Loucy (cell line): ENCODE data around the gene PIM3.
"Not testable (repeated sequence)": the region's sequence is repeated elsewhere in the genome, so short reads cannot be mapped to it uniquely, and the experiment has no call there.

Experiments
- H2AFZ ChIP-seq: fragments of 200-600 bp; sonication (generic); 2 replicates; pipeline ENCODE4 v1.6.0; 2016; ENCODE audit warnings: antibody characterized with exemption, mild to moderate bottlenecking, low read length, moderate library complexity
- H3F3A ChIP-seq: fragments of 200-600 bp; 2 replicates; pipeline ENCODE4 v1.6.0; 2016; ENCODE audit warnings: antibody characterized with exemption, low read depth, mild to moderate bottlenecking
- H3K27me3 ChIP-seq: fragments of 200-600 bp; sonication (generic); 2 replicates; pipeline ENCODE4 v1.6.1; 2014; ENCODE audit warnings: low read length, mild to moderate bottlenecking; ENCODE audit not compliant: insufficient read depth, poor library complexity, severe bottlenecking
- H3K36me3 ChIP-seq: fragments of 200-600 bp; sonication (generic); 2 replicates; pipeline ENCODE4 v1.6.1; 2016; ENCODE audit warnings: low read length; ENCODE audit not compliant: insufficient read depth
- H3K4me1 ChIP-seq: fragments of 200-600 bp; sonication (generic); 2 replicates; pipeline ENCODE4 v1.5.1; 2014; ENCODE audit warnings: low read length, mild to moderate bottlenecking; ENCODE audit not compliant: insufficient read depth, poor library complexity, severe bottlenecking
- H3K4me2 ChIP-seq: fragments of 200-600 bp; sonication (generic); 2 replicates; pipeline ENCODE4 v1.6.0; 2014; ENCODE audit warnings: antibody characterized with exemption, low read length, low read depth, mild to moderate bottlenecking; ENCODE audit not compliant: poor library complexity, severe bottlenecking
- H3K4me3 ChIP-seq: fragments of 200-600 bp; sonication (generic); 2 replicates; pipeline ENCODE4 v1.5.1; 2014; ENCODE audit warnings: low read length, mild to moderate bottlenecking, mixed read lengths; ENCODE audit not compliant: poor library complexity, severe bottlenecking
- H3K79me2 ChIP-seq: fragments of 200-600 bp; sonication (generic); 2 replicates; pipeline ENCODE4 v1.6.1; 2014; ENCODE audit warnings: low read length; ENCODE audit not compliant: insufficient read depth
- H3K9ac ChIP-seq: fragments of 200-600 bp; sonication (generic); 2 replicates; pipeline ENCODE4 v1.6.0; 2014; ENCODE audit warnings: mild to moderate bottlenecking, low read depth, low read length, moderate library complexity; ENCODE audit not compliant: poor library complexity, severe bottlenecking
- H3K9me2 ChIP-seq: fragments of 200-600 bp; sonication (generic); replicated peaks from 2 replicates; pipeline ENCODE4 v1.6.1; 2016; ENCODE audit warnings: low read depth, low read length, mixed read lengths
- H3K9me3 ChIP-seq: fragments of 200-600 bp; sonication (generic); 2 replicates; pipeline ENCODE4 v1.6.1; 2014; ENCODE audit warnings: mild to moderate bottlenecking, antibody characterized with exemption, low read length, low read depth; ENCODE audit not compliant: insufficient read depth
- H4K20me1 ChIP-seq: fragments of 200-600 bp; sonication (generic); 2 replicates; pipeline ENCODE4 v1.6.0; 2014; ENCODE audit warnings: antibody characterized with exemption, low read length, mild to moderate bottlenecking; ENCODE audit not compliant: insufficient read depth, poor library complexity, severe bottlenecking
- EZH2phosphoT487 ChIP-seq: fragments of 200-600 bp; IDR thresholded peaks from 2 replicates; pipeline ENCODE4 v1.6.1; 2018; ENCODE audit warnings: antibody characterized with exemption, mild to moderate bottlenecking, moderate library complexity, borderline replicate concordance
- TF ChIP-seq, protein P1 (sequence below): fragments of 200-600 bp; sonication (generic); conservative IDR thresholded peaks from 2 replicates; pipeline ENCODE4 v1.5.1; 2014; ENCODE audit warnings: mild to moderate bottlenecking, antibody characterized with exemption, low read length

The PIM3 gene

DNA sequence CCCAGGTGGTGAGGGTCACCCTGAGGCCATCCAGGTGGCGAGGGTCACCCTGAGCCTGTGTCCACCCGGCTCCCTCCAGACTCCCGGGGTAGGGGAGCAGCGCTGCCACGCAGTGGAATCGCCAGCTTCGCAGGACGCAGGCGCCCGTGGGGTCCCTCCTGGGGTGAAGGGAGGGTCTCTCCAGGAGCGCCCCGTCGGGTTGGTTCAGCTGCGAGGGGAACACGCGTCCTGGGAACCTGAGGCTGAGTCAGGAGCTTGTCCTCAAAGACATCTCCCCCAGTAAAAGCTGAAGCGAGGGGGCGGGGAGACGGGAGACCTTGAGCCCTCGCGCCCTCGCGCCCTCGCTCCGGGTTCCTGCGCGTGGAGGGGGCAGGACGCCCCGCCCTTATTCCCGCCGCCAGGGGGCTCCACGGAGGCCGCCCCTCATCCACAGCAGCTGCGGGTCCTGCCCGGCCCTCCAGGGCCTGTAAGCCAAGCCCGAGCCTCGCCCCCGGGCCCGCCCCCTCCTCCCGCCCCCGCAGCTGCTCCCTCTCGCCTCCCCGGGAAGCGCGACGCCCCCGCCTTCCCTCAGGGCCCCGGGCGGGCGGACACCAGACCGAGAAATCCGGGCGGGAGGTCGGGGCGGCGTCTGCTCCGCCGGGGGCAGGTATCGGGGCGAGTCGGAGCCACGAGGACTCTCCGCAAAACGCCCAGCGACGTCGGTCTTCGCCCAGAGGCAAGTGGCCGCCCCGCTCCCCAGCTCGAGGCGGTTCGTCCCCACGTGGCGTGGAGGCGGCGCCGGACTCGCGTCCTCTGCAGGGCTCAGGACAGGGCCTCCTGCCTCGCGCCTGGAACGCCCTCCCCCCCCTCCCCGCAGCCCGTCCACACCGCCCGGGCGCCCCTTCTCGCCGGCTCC is 22.8 kb downstream of the PIM3 start:
- no peak overlapping the region for H3K4me2 ChIP-seq
- H3K27me3 ChIP-seq, result no peaks in the 10 kb centered on the region
- H3F3A ChIP-seq, result no peaks in the 10 kb centered on the region
- no peaks in the 10 kb centered on the region for H3K36me3 ChIP-seq
- no peaks in the 10 kb centered on the region for H3K79me2 ChIP-seq
- 0 out of 2 replicates have a peak, but pooled peaks cover 3% of the 10 kb centered on the region for H3K9me3 ChIP-seq
- H3K9ac ChIP-seq, result no peak overlapping the region
- H3K4me3 ChIP-seq, result no peak overlapping the region
- H3K9me2 ChIP-seq, result no peaks in the 10 kb centered on the region
- TF ChIP-seq EZH2phosphoT487, result no peak
- TF ChIP-seq, protein P1, sequence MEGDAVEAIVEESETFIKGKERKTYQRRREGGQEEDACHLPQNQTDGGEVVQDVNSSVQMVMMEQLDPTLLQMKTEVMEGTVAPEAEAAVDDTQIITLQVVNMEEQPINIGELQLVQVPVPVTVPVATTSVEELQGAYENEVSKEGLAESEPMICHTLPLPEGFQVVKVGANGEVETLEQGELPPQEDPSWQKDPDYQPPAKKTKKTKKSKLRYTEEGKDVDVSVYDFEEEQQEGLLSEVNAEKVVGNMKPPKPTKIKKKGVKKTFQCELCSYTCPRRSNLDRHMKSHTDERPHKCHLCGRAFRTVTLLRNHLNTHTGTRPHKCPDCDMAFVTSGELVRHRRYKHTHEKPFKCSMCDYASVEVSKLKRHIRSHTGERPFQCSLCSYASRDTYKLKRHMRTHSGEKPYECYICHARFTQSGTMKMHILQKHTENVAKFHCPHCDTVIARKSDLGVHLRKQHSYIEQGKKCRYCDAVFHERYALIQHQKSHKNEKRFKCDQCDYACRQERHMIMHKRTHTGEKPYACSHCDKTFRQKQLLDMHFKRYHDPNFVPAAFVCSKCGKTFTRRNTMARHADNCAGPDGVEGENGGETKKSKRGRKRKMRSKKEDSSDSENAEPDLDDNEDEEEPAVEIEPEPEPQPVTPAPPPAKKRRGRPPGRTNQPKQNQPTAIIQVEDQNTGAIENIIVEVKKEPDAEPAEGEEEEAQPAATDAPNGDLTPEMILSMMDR, result no peak
- no peaks in the 10 kb centered on the region for H3K4me1 ChIP-seq
- no peaks in the 10 kb centered on the region for H4K20me1 ChIP-seq
- H2AFZ ChIP-seq, result no peak overlapping the region

DNA sequence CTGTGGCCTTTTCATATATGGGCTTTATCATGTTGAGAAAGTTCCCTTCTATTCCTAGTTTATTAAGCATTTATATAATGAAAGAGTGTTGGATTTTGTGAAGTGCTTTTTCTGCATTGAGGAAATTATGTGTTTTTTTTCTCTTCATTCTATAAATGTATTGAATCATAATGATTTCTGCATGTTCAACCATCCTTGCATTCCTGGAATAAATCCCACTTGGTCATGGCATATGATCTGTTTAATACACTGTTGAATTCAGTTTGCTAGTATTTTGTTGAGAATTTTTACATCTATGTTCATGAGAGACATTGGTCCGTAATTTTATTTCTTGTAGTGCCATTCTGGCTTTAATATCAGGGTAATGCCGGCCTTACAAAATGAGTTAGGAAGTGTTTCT is 25.8 kb downstream of the PIM3 start:
- Histone ChIP-seq H3K9me2 (no peaks in the 10 kb centered on the region), H3F3A (no peaks in the 10 kb centered on the region), H3K4me2 (no peak overlapping the region), H3K4me1 (no peaks in the 10 kb centered on the region), H3K9me3 (peaks cover 5% of the 10 kb centered on the region; the same call in 1 of the 2 replicates), H3K27me3 (no peaks in the 10 kb centered on the region), H4K20me1 (no peaks in the 10 kb centered on the region), H3K9ac (no peak overlapping the region), H3K79me2 (no peaks in the 10 kb centered on the region), H2AFZ (no peak overlapping the region), H3K36me3 (no peaks in the 10 kb centered on the region), H3K4me3 (no peak overlapping the region)
- no peak for TF ChIP-seq EZH2phosphoT487
- TF ChIP-seq, protein P1, result no peak

DNA sequence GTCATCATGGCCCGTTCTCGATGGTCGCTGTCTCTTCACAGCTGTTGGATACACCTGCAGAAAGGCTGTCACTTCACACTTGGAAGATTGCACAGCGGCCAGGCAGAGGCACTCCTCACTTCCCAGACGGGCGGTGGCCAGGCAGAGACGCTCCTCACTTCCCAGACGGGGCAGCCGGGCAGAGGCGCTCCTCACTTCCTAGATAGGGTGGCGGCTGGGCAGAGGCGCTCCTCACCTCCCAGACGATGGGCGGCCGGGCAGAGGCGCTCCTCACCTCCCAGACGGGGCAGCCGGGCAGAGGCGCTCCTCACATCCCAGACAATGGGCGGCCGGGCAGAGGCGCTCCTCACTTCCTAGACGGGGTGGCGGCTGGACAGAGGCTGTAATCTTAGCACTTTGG is 29.3 kb downstream of the PIM3 start:
- H2AFZ ChIP-seq, H3K9ac ChIP-seq, H3K9me2 ChIP-seq, H3K4me1 ChIP-seq, H3K4me3 ChIP-seq, H3K4me2 ChIP-seq, H3K36me3 ChIP-seq, H4K20me1 ChIP-seq, H3F3A ChIP-seq, H3K79me2 ChIP-seq, H3K9me3 ChIP-seq, H3K27me3 ChIP-seq: not testable (repeated sequence)

DNA sequence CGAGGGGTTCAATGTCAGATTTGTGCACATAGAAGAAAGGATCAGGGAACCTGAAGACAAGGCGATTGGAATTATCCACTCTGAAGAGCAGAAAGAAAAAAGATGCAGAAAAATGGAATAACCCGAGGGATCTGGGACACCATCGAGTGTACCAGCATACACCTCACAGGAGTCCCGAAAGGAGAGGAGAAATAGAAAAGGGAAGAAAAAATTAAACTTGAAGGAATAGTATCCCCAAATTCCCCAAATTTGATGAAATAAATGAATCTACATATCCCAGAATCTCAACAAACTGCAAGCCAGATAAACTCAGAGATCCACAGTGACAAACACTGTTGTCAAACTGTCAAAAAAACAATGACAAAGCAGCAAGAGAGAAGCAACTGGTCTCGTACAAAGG is 30.6 kb downstream of the PIM3 start:
- H4K20me1 ChIP-seq, result no peaks in the 10 kb centered on the region

More for the DNA sequence above, 30.6 kb downstream of the PIM3 start:
- Histone ChIP-seq H3K9ac (no peak overlapping the region), H3K9me2 (no peaks in the 10 kb centered on the region), H3K9me3 (peaks cover 5% of the 10 kb centered on the region; the same call in 1 of the 2 replicates), H3K79me2 (no peaks in the 10 kb centered on the region), H3F3A (no peaks in the 10 kb centered on the region), H3K4me3 (no peak overlapping the region), H2AFZ (no peak overlapping the region), H3K36me3 (no peaks in the 10 kb centered on the region), H3K4me2 (no peak overlapping the region), H3K4me1 (peaks cover 3% of the 10 kb centered on the region), H3K27me3 (no peaks in the 10 kb centered on the region)
- no peak for TF ChIP-seq EZH2phosphoT487
- TF ChIP-seq, protein P1, result no peak
